GM21381 (cell line): ENCODE data around the gene OR5P2.
"Not testable (repeated sequence)": the region's sequence is repeated elsewhere in the genome, so short reads cannot be mapped to it uniquely, and the experiment has no call there.

ENCODE experiments used
- ATAC-seq: cut with Tn5 transposase; IDR thresholded peaks from one replicate; pipeline ENCODE4 v1.9.1; 2021; ENCODE audit warnings: mild to moderate bottlenecking, moderate library complexity; ENCODE audit not compliant: unreplicated experiment

The OR5P2 gene

GRCh38 chr11:7796842-7797241 lies at the start of gene OR5P2:
TSS of gene OR5P2 (minus strand) at chr11:7796942. CDS start at chr11:7796942, 0 bp downstream.
- ATAC-seq: no peak

- ATAC-seq: no peak
Measured at GRCh38 chr11:7846003-7846402, 49.3 kb upstream of the OR5P2 start.

- ATAC-seq: no peak
Measured at GRCh38 chr11:7844986-7845385, 48.2 kb upstream of the OR5P2 start.

GRCh38 chr11:7844521-7844920 lies 47.8 kb upstream of the OR5P2 start:
- ATAC-seq: no peak

- no peak for ATAC-seq
Measured at GRCh38 chr11:7840578-7840977, 43.8 kb upstream of the OR5P2 start.

- no peak for ATAC-seq
Measured at GRCh38 chr11:7833527-7833926, 36.8 kb upstream of the OR5P2 start.

- no peak for ATAC-seq
Measured at GRCh38 chr11:7830740-7831139, 34.0 kb upstream of the OR5P2 start, which contains the start of gene OR5P3. TSS of gene OR5P3 (minus strand) at chr11:7830840.

- ATAC-seq: no peak
Measured at GRCh38 chr11:7826324-7826723, 29.6 kb upstream of the OR5P2 start.

GRCh38 chr11:7820417-7820816 lies 23.7 kb upstream of the OR5P2 start:
- ATAC-seq: not testable (repeated sequence)

- ATAC-seq: not testable (repeated sequence)
Measured at GRCh38 chr11:7814897-7815296, 18.2 kb upstream of the OR5P2 start.

- not testable (repeated sequence) for ATAC-seq
Measured at GRCh38 chr11:7810301-7810700, 13.6 kb upstream of the OR5P2 start.

GRCh38 chr11:7793233-7793632 lies 3.5 kb downstream of the OR5P2 start:
- ATAC-seq: no peak

- ATAC-seq: peak; percentile 100
Measured at GRCh38 chr11:7787239-7787638, 9.5 kb downstream of the OR5P2 start.

GRCh38 chr11:7775689-7776088 lies 21.1 kb downstream of the OR5P2 start:
- ATAC-seq: no peak

- not testable (repeated sequence) for ATAC-seq
Measured at GRCh38 chr11:7764301-7764700, 32.4 kb downstream of the OR5P2 start.

- ATAC-seq: peak; percentile 64
Measured at GRCh38 chr11:7759010-7759409, 37.7 kb downstream of the OR5P2 start.

GRCh38 chr11:7749456-7749855 lies 47.3 kb downstream of the OR5P2 start:
- no peak for ATAC-seq
